ENCODE data around the gene SEPTIN7. TPM values are rescaled to one million over a fixed set of nuclear protein-coding genes. Genes with fewer than 3 reads are reported as not detected.

SEPTIN7 gene
- total and polyA plus RNA-seq, 2 experiments from 2014 or later: 280 to 347 TPM

GRCh38 chr7:35787925-35788324, 12.9 kb upstream of the SEPTIN7 start:
- TF ChIP-seq CTCF (IDR thresholded peaks at IDR 0.05; ENCODE audit: poor library complexity) (no peak), EZH2 (IDR thresholded peaks at IDR 0.05; ENCODE audit: borderline replicate concordance) (no peak), EZH2phosphoT487 (IDR thresholded peaks at IDR 0.05; ENCODE audit: low read depth, severe bottlenecking, unreplicated experiment) (no peak)
- WGBS (ENCODE audit: low lambda C conversion rate, missing lambda C conversion rate): 56% methylated on average over 2 of the region's 2 CpGs

GRCh38 chr7:35792472-35792871, 8.4 kb upstream of the SEPTIN7 start:
- Histone ChIP-seq H2AFZ (no peak overlapping the region), H3K4me2 (no peak overlapping the region), H3K9me2 (replicated peaks; ENCODE audit: insufficient read depth) (no peaks in the 10 kb centered on the region), H4K20me1 (ENCODE audit: insufficient read depth, poor library complexity, severe bottlenecking) (no peaks in the 10 kb centered on the region), H3K79me2 (no peaks in the 10 kb centered on the region), H3K27ac (no peak overlapping the region), H3K9me3 (ENCODE audit: low read depth) (no peaks in the 10 kb centered on the region), H3K4me3 (no peak overlapping the region), H3K27me3 (no peaks in the 10 kb centered on the region), H3K4me1 (ENCODE audit: insufficient read depth) (no peaks in the 10 kb centered on the region), H3K36me3 (replicated peaks; ENCODE audit: insufficient read depth, low read depth) (no peaks in the 10 kb centered on the region)
- TF ChIP-seq CTCF (IDR thresholded peaks at IDR 0.05; ENCODE audit: poor library complexity) (no peak), EZH2phosphoT487 (IDR thresholded peaks at IDR 0.05; ENCODE audit: low read depth, severe bottlenecking, unreplicated experiment) (no peak), EZH2 (IDR thresholded peaks at IDR 0.05; ENCODE audit: borderline replicate concordance) (no peak)
- DNase-seq (ENCODE audit: low spot score): no peak
- 92% methylated on average over 1 of the region's 1 CpG for WGBS (ENCODE audit: low lambda C conversion rate, missing lambda C conversion rate)

More at GRCh38 chr7:35787925-35788324, 12.9 kb upstream of the SEPTIN7 start:
- no peaks in the 10 kb centered on the region for H3K36me3 ChIP-seq (replicated peaks; ENCODE audit: insufficient read depth, low read depth)
- no peak overlapping the region for H2AFZ ChIP-seq
- no peak for DNase-seq (ENCODE audit: low spot score)
- no peaks in the 10 kb centered on the region for H3K27me3 ChIP-seq
- H3K79me2 ChIP-seq: no peaks in the 10 kb centered on the region
- H3K27ac ChIP-seq: no peak overlapping the region
- H3K4me1 ChIP-seq (ENCODE audit: insufficient read depth): no peaks in the 10 kb centered on the region
- no peak overlapping the region for H3K4me3 ChIP-seq
- no peaks in the 10 kb centered on the region for H3K9me3 ChIP-seq (ENCODE audit: low read depth)
- H4K20me1 ChIP-seq (ENCODE audit: insufficient read depth, poor library complexity, severe bottlenecking): no peaks in the 10 kb centered on the region
- no peak overlapping the region for H3K4me2 ChIP-seq
- no peaks in the 10 kb centered on the region for H3K9me2 ChIP-seq (replicated peaks; ENCODE audit: insufficient read depth)

- H2AFZ ChIP-seq: no peak overlapping the region
- peaks cover 2% of the 10 kb centered on the region for H3K79me2 ChIP-seq
- TF ChIP-seq EZH2 (IDR thresholded peaks at IDR 0.05; ENCODE audit: borderline replicate concordance): no peak
- no peak for TF ChIP-seq EZH2phosphoT487 (IDR thresholded peaks at IDR 0.05; ENCODE audit: low read depth, severe bottlenecking, unreplicated experiment)
- no peak for TF ChIP-seq CTCF (IDR thresholded peaks at IDR 0.05; ENCODE audit: poor library complexity)
- H3K4me1 ChIP-seq (ENCODE audit: insufficient read depth): no peaks in the 10 kb centered on the region
- H4K20me1 ChIP-seq (ENCODE audit: insufficient read depth, poor library complexity, severe bottlenecking): no peaks in the 10 kb centered on the region
- no peaks in the 10 kb centered on the region for H3K9me2 ChIP-seq (replicated peaks; ENCODE audit: insufficient read depth)
- 29% methylated on average over 4 of the region's 4 CpGs for WGBS (ENCODE audit: low lambda C conversion rate, missing lambda C conversion rate)
- no peaks in the 10 kb centered on the region for H3K27me3 ChIP-seq
- H3K9me3 ChIP-seq (ENCODE audit: low read depth): no peaks in the 10 kb centered on the region
- DNase-seq (ENCODE audit: low spot score): peak; percentile 12
- H3K36me3 ChIP-seq (replicated peaks; ENCODE audit: insufficient read depth, low read depth): no peaks in the 10 kb centered on the region
- no peak overlapping the region for H3K4me2 ChIP-seq
- no peak overlapping the region for H3K4me3 ChIP-seq
- no peak overlapping the region for H3K27ac ChIP-seq
Measured at GRCh38 chr7:35792873-35793489, 7.9 kb upstream of the SEPTIN7 start.

Data from hepatocyte (in vitro differentiated cells).